Stimulated activated CD8-positive, alpha-beta memory T cell treated with anti-CD3 and anti-CD28 coated beads, Interleukin-7, amount 100 ng/mL, for 4 hours (primary cell): ENCODE data around the gene MS4A10.
"Not testable (repeated sequence)": the region's sequence is repeated elsewhere in the genome, so short reads cannot be mapped to it uniquely, and the experiment has no call there.

Source experiments
- DNase-seq, 2 donors: peaks; one replicate each; pipeline ENCODE4 v3.0.0-alpha.2; 2020; ENCODE audit warnings: low read depth in 2 of 2

The MS4A10 gene

DNA sequence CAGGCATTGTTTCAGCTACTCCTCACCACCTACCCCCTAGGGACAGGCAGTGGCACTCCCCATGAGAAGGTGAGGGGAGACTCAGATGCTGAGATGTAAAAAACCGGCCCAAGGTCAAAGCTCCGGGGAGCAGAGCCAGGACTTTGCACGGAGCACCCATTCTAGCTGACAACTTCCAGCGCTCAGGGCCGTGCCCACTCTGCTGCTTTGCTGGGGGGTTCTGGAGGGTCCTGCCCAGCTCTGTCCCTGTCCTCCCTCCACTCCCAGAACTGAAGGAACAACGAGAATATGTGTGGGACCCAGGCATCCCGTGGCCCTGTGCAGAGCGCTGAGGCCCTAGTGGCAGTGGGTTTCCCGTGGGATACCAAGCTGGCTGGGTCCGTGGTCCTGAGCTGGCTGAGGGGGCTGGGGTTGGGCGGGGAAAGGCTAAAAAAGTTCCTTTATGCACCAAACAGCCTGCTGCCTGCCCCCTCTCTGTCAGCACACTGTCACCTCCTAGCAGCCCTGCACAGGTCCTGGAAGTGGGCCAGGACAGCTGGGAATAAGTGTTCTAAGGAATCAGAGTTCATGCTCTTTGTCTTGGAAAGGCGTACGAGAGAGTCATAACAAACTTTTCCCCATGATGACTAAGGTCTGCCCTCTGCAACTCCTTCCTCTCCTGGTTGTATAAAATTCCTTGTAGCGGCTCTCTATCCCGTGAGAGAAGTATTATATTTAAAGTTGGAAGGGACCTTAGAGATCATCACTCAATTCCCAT is 1.9 kb downstream of the MS4A10 start:
- DNase-seq, result no peak

- no peak for DNase-seq
These were observed 3.4 kb downstream of the MS4A10 start for GRCh38 chr11:60788401-60789125.

GRCh38 chr11:60790726-60791125 is 5.6 kb downstream of the MS4A10 start:
- no peak for DNase-seq

GRCh38 chr11:60791153-60791933 is 6.2 kb downstream of the MS4A10 start:
- no peak for DNase-seq

DNA sequence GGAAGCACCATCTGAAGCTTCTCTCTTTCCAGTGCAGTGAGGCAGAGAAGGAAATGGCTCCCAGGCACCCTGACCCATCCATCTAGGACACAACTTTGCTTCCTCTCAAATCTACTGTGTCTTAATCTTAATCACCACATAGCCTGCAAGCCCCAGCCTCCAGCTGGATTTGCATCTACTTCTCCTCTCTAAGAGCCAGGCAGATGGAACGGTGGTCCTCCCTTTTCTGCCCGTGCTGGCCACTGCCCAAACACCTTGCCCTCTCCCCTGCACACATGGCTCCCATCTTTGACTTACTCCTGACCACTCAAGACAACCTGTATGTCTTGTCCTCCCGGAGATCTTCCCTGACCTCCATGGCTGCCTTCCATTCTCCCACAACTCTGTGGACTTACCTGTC is 7.4 kb downstream of the MS4A10 start:
- no peak for DNase-seq

DNA sequence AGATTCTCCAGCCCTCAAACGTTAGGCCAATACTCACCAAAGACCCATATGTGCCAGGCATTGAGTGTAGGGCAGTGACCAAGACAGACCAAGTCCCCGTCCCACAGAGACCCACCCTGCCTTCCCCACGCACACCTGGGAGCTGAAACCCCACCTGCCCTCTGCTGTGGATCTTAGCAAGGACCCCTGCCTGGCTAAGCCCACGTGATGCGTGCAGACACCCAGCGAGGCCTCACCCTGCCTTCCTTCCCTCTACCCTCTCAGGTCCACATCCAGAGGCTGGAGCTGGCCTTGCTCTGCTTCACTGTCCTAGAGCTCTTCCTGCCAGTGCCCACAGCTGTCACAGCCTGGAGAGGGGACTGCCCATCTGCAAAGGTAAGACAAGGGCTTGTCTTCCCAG is 10.2 kb downstream of the MS4A10 start:
- DNase-seq, result no peak

DNA sequence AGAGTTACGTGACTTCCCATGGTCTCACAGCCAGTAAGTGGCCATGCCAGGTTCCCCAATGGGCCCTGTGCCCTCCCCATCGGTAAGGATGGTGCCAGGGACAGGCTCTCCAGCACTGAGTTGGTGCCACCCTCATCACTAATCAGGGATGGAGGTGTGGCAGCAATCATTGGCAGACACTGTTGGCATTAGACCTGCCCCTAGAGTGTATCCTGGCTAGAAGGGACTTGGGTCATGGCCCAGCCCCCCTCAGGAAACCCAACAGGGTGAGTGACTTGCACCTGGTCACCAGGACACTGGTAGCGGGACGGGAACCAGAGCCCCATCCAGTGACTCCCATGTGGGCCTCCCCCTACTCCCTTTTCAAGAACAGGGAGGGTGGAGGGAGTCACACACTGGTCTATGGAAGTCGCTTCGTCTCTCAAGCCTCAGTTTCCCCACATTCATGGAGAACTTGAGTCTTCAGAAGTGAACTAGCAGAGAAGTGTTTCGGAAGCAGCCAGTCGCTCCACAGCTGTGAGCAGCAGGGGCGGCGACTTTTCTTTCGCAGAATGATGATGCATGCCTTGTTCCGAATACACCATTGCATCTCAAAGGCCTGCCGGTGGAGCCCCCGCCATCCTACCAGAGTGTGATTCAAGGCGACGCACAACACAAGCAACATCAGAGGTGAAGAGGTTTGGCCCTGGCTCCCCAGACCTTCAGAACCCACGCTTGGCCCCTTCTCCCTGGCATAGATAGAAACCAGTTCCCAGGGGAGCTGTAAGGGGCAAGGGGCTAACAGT is 12.9 kb downstream of the MS4A10 start:
- no peak for DNase-seq

- DNase-seq, result no peak
These were observed 13.5 kb downstream of the MS4A10 start for GRCh38 chr11:60798631-60799030.

DNA sequence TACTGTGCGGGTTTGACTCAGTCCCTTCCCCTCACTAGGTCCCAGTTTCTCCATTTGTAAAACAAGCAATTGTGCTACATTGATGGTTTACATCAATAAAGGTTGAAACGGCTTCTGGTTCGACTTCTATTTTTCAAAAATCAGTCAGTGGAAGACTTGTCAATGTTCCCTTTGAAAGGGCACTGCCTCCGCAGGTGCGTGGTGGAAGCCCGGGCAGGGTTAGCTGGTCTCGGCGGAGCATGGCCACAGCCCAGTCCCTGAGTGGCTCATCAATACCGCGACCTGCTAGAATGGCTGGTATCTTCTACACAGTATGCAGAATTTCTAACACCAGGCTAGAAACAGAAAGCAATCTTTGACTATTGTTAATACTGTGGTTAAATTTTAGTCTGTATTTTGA is 16.1 kb downstream of the MS4A10 start:
- no peak for DNase-seq

DNA sequence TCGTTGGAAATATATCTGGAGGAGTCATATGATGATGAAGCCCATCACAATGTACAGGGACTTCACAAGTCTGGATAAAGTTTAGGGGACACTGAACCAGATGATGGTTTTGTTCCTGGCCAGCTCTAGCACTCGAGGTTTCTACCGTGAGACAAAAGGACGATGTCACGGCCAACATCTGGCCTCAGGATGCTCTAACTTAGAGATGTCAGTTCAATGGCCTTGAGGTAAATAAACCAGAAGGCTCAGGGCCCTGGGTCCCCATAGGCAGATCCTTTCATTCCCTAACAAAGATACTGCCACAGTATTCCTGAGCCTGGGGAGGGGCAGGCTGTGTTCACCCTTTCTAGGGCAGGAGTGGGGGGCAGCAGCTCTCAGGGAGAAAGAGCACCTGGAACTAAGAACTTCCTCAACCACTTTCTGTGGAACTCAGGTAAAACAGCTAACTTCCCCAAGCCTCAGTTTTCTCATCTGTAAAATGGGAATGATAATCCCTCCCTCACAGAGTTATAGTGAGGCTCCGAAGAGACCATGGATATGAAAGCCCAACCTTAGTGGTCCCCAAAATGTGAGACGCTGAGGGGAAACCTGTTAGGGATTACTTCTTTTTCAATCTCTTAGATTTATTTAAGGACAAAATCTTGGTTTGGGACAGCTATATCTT is 18.3 kb downstream of the MS4A10 start:
- DNase-seq, result no peak

DNA sequence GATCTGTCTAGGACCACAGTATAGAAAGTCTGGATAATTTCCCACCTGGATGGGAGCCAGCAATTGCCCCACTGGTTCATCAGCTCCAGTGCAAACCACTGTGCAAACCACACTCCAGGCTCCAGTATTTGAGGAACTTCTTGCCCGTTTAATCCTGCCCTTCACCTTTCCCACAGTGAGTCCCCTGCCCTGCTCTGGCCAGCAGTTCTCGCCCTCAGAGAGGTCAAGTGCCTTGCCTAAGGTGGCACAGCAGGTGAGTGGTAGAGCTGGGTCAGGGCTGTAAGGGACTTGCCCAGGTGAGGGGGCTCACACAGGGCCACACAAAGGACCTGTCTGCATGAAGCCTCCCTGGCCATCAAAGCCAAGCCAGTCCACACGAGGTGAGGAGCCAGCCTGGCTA is 24.1 kb downstream of the MS4A10 start:
- no peak for DNase-seq

DNA sequence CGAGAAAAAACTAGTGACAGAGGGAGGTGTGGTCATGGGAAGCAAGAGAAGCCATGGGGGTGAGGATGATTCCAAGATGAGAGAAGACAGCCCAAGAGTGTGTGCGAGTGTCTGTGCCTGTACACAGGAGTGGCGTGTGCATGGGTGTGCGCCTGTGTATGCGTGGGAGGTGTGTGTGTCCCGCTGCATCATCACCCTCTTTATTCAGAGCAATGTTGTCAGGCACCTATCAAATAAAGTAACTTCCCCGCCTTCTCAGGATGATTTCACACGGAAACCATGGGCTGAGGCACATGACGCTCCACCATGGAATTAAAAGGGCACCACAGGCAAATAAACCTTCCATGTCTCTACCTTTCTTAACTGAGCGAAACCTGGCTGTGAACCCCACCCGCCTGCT is 24.6 kb downstream of the MS4A10 start:
- DNase-seq, result no peak

- no peak for DNase-seq
These were observed 25.0 kb downstream of the MS4A10 start for GRCh38 chr11:60810151-60810550.

DNA sequence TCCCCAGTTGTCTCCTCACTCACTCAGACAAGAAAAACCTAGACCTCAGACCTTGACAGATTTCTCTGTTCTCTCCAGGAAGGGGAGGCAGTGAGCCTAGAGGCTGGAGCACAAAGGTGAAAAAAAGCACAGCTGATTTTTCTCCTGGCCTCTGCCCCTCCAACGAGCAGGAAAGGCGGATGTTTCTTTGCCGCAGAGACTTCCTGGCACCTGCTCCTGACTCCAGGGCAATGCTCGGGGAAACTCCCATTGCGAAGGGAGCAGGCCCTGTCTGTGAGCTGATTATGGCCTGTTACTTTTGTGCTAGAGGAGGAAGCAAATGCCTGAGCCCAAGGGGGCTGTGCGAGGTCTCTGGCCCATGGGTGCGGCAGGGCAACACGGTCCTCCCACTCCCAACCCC is 25.4 kb downstream of the MS4A10 start:
- DNase-seq, result no peak

DNA sequence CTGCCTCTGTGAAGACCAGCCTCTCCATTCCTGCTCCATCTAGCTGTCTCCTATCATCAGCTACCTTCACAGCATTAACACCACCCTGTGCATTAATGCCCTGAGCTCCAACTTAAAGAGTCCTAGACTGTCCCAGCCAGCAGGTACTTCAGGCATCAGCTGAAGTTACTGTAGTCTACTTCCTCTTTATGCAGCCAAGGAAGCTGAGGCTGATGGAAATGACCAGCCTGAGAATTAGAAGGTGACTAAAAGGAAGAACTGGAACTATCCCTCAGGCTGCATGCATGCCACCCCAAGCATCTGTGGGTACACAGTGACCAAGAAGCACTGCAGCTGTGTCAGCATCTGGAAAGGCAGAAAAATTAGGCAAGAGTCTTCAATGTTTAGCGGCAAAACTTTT is 28.2 kb downstream of the MS4A10 start:
- DNase-seq, result no peak

DNA sequence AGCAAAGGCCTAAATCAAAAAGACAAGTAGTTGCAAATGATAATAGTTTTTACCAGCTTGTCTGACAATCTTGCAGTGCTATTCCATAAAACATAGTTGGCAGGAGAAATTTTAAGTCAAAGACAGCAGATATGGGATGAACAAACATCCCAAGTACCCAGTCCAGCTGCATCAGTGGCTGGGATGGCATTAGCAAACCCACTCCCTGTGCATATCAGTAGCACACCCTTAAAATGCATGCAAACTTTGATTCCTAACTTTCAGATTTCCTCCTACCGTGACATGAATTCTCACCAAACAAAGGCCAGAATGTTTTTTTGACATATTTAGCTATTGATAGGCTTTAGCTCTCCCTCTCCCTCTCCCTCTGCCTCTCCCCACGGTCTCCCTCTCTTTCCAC is 29.0 kb downstream of the MS4A10 start:
- no peak for DNase-seq

DNA sequence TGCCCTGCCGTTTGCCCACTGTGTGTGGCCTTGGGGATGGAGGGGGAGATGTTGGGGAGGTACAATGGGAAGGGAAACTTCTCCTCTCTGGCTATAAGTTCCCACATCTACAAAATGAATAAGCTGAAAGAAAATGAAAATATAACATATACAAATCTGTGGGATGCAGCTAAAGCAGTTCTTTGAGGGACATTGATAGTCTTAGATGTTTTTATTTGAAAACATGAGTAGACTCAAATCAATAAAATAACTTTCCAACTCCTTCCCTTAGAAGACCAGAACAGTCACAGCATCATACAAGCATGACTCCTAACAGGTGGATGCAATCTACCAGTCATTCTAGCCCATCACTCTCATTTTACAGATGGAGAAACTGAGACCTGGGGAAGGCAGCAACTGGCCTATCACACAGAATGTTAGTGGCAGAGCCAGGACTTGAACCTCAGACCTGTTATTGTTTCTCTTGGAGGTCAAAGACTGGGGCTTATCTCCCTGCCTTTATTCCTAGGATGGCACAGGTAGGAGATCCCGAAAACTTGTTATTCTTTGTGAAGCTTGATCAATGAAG is 31.5 kb downstream of the MS4A10 start:
- no peak for DNase-seq

DNA sequence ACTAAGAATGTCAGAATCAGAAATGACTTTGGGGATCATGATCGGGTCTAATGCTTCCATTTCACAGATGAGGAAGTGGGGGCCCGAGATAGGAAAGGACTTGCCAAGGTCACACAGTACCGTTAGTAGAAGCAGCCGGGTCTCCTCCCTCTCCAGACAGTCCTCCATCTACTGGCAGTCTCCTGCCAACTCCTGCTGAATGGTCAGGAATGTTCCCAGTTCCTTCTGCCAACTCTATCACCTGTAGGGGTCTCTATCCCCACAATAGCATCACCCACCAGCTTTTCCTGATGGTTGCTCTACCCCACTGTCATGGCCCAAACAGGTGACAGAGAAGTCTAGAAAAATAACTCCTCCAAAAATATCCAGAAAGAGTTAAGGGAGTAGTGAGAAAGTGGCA is 32.9 kb downstream of the MS4A10 start:
- no peak for DNase-seq

DNA sequence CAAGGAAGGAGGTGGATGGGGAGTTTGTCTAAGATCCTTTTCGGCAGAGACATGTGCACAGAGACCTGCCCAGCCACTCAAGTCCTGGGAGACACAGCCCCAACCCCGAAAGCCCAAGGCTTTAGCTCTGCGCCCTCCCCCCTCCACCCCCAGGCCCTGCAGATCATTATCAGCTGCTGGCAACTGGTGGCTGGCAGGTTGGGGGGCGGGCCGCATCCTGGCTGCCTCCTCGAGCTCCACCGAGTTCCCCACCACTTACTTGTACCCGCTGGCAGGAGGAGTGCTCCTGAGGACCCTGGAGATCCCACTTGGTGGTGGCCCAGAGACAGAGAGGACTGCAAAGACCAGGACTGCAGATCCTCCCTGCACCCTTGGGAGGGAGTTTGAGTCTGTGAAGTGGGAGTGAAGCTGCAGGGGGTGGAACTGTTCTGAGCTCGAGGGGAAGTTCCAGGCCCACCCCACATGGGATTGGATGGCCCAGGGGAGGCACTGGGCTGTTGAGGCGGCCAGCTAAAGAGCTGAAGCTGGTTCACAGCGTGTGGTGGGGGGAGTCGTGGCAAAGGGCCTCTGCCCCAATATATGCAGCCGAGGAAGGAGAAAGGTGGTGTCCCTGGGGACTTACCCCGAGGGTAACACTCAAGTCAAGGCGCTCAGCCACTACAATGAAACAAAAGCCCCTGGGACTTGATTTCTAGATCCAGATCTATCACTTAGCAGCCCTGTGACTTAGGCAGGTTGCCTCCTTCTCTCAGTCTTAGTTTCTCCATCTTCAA is 36.9 kb downstream of the MS4A10 start:
- DNase-seq, result no peak

- not testable (repeated sequence) for DNase-seq
These were observed 38.7 kb downstream of the MS4A10 start for GRCh38 chr11:60823745-60824306.
